Stomach (tissue), 9 donors: Measurements from ENCODE around the gene PIM1. TPM values are rescaled to one million over a fixed set of nuclear protein-coding genes. Genes with fewer than 3 reads are reported as not detected.
A peak's percentile ranks its signal among the peaks of the same experiment; 100 is the strongest.

Source experiments
- DNase-seq, 2 donors: peaks; one replicate each; pipeline versions ENCODE4 v3.0.0 to v3.0.0-alpha.2; 2013 to 2019
- H3K27ac ChIP-seq, 5 donors: fragments of 200-600 bp in 4 of 5; sonication (generic) in 4 of 5; one replicate each; pipeline ENCODE4 v1.5.1; 2013 to 2019; ENCODE audit warnings: mild to moderate bottlenecking in 1 of 5, moderate library complexity in 1 of 5
- H3K27me3 ChIP-seq, 3 donors: fragments of 200-600 bp; sonication (generic); one replicate each; pipeline ENCODE4 v1.5.1; 2017 to 2019; ENCODE audit warnings: mixed run types in 1 of 3
- H3K36me3 ChIP-seq, 4 donors: fragments of 200-600 bp; sonication (generic); 1 replicate in 3 of 4; 2 replicates in 1 of 4; pipeline ENCODE4 v1.5.1; 2016 to 2019
- H3K4me1 ChIP-seq, 4 donors: fragments of 200-600 bp; sonication (generic); one replicate each; pipeline ENCODE4 v1.5.1; 2016 to 2019
- H3K4me3 ChIP-seq, 4 donors: fragments of 200-600 bp; sonication (generic) in 3 of 4; one replicate each; pipeline ENCODE4 v1.5.1; 2016 to 2019; ENCODE audit warnings: mild to moderate bottlenecking in 1 of 4
- H3K9me3 ChIP-seq, 4 donors: fragments of 200-600 bp; sonication (generic); one replicate each; pipeline ENCODE4 v1.5.1; 2016 to 2019
- EP300 ChIP-seq: sonication (generic); formaldehyde crosslinking; IDR thresholded peaks from one replicate; pipeline ENCODE4 v1.6.1; 2017; ENCODE audit warnings: antibody characterized with exemption
- POLR2A ChIP-seq, 4 donors: fragments of 450-650 bp; IDR thresholded peaks; one replicate each; pipeline ENCODE4 v1.6.1; 2016; ENCODE audit warnings: antibody characterized with exemption in 4 of 4, control low read depth in 2 of 4, mild to moderate bottlenecking in 1 of 4, moderate library complexity in 1 of 4
- POLR2AphosphoS5 ChIP-seq, 3 donors: sonication (generic); formaldehyde crosslinking; IDR thresholded peaks; one replicate each; pipeline ENCODE4 v1.6.1; 2016; ENCODE audit warnings: antibody characterized with exemption in 3 of 3
- WGBS, 5 donors: extraction: QIAGEN DNeasy Blood & Tissue Kit in 3 of 5; methylation state at CpG; one replicate each; pipeline versions ENCODE4 v1.1.5 to v1.1.7; 2013 to 2018; 5-methylcytosine and 5-hydroxymethylcytosine counted together
- intact Hi-C: fragments of 100-400 bp; cut with DNase I; formaldehyde crosslinking; loops from one replicate; pipeline ENCODE4 v1.15.1; 2023; ENCODE audit warnings: low total_unique reads
- polyA plus RNA-seq, 3 donors: library from polyadenylated mRNA; stranded (reverse); fragments of 200-250 nt; gene quantifications; one replicate each; pipeline ENCODE4 v1.2.3, GENCODE V29; 2013
- total RNA-seq, 5 donors: library from RNA; depleted of rRNA; stranded (reverse); fragments of >200 nt; gene quantifications; one replicate each; pipeline versions ENCODE4 v1.1.0 to v1.2.3, GENCODE V29; 2014 to 2016
- TF ChIP-seq, protein P1 (sequence below), 7 experiments: fragments of 450-650 bp in 4 of 7; fragments of 200-600 bp in 3 of 7; sonication (generic) in 3 of 7; IDR thresholded peaks; one replicate each; pipeline ENCODE4 v1.5.1; 2016 to 2019; ENCODE audit warnings: antibody characterized with exemption in 7 of 7, control low read depth in 2 of 7, mild to moderate bottlenecking in 1 of 7
- donor health status: healthy with polysubstance abuse.
- donor health status: Bipolar disorder and iron deficiency.
- donor health status: healthy.

Gene PIM1
- total and polyA plus RNA-seq, 8 donors, result 9.8 to 59.1 (median 22.6) TPM

DNA sequence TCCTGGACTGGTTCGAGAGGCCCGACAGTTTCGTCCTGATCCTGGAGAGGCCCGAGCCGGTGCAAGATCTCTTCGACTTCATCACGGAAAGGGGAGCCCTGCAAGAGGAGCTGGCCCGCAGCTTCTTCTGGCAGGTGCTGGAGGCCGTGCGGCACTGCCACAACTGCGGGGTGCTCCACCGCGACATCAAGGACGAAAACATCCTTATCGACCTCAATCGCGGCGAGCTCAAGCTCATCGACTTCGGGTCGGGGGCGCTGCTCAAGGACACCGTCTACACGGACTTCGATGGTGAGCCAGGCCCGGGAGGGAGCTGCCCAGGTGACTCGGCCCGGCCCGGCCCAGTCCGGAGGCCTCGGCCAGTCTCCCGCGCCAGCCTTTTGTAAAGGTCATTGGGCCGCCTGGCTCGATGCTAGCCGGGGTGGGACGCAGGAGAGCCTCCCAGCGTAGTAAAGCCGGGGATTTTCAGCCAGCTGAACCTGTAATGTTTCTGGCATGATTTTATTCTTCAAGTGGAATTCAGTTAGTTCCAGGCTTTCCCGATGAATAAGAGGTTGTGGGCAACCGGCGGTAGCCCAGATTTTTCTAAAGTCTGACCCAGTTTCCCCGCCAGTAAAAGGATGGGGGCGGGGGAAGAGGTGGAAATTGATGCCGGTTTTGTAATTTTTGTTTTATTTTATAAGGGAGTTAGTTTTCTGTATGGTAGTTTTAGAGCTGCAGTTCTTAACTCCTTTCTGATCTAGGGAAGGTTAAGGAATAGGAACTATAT lies 1.4 kb downstream of the PIM1 start:
- Histone ChIP-seq H3K4me3 (peak overlapping the region; percentile 83 to 96 (median 92)), H3K9me3 (no peaks in the 10 kb centered on the region), H3K27me3 (no peaks in the 10 kb centered on the region), H3K36me3 (peaks cover 31 to 40% (median 38%) of the 10 kb centered on the region in 4 donors), H3K27ac (peak overlapping the region; percentile 94 to 99 (median 96)), H3K4me1 (peaks cover 14 to 56% (median 45%) of the 10 kb centered on the region in 4 donors)
- peak; percentile 51 to 70 for DNase-seq
- TF ChIP-seq POLR2AphosphoS5 (IDR thresholded peaks at IDR 0.05) (peak in 1 of 3 donors; percentile 17), POLR2A (IDR thresholded peaks at IDR 0.05) (no peak), EP300 (no peak)
- TF ChIP-seq, protein P1, sequence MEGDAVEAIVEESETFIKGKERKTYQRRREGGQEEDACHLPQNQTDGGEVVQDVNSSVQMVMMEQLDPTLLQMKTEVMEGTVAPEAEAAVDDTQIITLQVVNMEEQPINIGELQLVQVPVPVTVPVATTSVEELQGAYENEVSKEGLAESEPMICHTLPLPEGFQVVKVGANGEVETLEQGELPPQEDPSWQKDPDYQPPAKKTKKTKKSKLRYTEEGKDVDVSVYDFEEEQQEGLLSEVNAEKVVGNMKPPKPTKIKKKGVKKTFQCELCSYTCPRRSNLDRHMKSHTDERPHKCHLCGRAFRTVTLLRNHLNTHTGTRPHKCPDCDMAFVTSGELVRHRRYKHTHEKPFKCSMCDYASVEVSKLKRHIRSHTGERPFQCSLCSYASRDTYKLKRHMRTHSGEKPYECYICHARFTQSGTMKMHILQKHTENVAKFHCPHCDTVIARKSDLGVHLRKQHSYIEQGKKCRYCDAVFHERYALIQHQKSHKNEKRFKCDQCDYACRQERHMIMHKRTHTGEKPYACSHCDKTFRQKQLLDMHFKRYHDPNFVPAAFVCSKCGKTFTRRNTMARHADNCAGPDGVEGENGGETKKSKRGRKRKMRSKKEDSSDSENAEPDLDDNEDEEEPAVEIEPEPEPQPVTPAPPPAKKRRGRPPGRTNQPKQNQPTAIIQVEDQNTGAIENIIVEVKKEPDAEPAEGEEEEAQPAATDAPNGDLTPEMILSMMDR (IDR thresholded peaks at IDR 0.05), result no peak
- intact Hi-C loops, result no loop called here
- 0 to 2% (median 1%) methylated on average over 22 to 45 of the region's 45 CpGs for WGBS, 5 donors

DNA sequence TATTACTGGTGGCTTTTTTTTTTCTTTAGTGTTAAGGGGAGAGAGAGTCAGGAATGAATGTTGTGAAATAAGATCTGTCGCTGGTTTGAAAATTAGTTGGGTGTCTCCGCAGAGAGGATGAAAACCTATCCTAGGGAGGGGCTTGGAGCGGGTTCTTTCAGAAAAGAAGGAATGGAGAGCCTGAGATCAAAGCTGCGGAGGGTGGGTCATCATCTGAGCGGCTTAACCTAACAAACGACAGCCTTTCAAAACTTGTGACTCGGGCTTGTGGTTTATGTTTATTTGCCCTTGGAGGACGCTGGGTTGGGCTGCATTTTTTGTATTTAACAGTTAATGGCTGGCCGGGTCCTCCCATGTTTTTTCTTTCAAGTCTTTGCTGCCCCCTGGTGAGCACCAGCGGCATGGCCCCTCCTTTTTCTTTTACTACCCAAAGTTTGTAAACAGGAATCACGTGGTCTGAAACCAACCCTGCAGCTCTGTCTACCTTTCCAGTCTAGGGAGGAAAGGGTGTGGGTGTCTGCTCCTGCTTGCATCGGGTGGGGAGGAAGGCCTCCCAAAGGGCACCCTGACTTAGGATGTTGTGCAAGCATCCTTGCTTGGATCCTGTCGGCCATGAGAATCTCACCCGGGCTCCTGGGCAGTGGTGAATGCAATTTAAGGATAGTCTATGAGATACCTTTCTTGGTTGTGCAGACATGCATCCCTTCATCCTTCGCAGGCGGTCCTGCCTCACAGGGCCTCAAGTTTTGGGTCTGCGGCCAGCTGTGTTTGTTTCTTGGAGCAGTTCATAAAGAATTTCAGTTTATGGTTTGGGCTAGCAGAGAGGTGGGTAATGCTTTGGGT lies 2.2 kb downstream of the PIM1 start:
- intact Hi-C loops, result loop anchor here (2.0 kb wide), 1 partner anchor 121 kb away; no protein-coding TSS in a partner anchor
- Histone ChIP-seq H3K36me3 (peaks cover 31 to 40% (median 38%) of the 10 kb centered on the region in 4 donors), H3K4me1 (peaks cover 14 to 64% (median 45%) of the 10 kb centered on the region in 4 donors), H3K27me3 (no peaks in the 10 kb centered on the region), H3K9me3 (no peaks in the 10 kb centered on the region), H3K27ac (peak overlapping the region; percentile 84 to 99 (median 95)), H3K4me3 (peak overlapping the region; percentile 83 to 96 (median 92))
- TF ChIP-seq EP300, result no peak
- TF ChIP-seq, protein P1 (IDR thresholded peaks at IDR 0.05), result peak in 6 of 7 experiments; percentile 77 to 99 (median 96)
- peak; percentile 45 to 82 (median 76) for TF ChIP-seq POLR2AphosphoS5 (IDR thresholded peaks at IDR 0.05)
- WGBS, 5 donors, result 9 to 12% (median 11%) methylated on average over 17 of the region's 17 CpGs
- peak; percentile 94 to 95 for DNase-seq

DNA sequence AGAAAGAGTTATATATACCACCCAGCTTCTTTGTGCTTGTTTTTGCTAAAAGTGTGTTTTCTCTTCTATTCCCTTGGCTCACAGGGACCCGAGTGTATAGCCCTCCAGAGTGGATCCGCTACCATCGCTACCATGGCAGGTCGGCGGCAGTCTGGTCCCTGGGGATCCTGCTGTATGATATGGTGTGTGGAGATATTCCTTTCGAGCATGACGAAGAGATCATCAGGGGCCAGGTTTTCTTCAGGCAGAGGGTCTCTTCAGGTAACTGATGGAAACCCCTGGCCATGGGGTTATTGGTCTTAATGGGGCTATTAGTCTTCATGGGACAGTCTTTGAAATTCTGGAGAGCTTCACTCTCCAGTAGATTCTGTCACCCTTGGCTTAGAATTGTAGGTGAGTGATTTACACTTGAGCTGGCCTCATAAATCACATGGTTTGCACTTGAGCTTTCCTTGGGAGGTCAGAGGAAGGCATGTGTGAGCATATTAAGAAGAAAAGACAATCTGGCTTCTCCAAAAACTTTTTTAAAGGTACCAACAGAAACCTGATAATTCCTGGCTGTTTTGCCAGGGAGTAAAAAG lies 3.0 kb downstream of the PIM1 start:
- WGBS, 5 donors, result 80 to 89% (median 88%) methylated on average over 7 of the region's 7 CpGs
- Histone ChIP-seq H3K9me3 (no peaks in the 10 kb centered on the region), H3K36me3 (peaks cover 31 to 40% (median 38%) of the 10 kb centered on the region in 4 donors), H3K27me3 (no peaks in the 10 kb centered on the region), H3K4me1 (peaks cover 14 to 68% (median 45%) of the 10 kb centered on the region in 4 donors), H3K27ac (peak overlapping the region in 4 of 5 donors; percentile 94 to 99 (median 96)), H3K4me3 (peak overlapping the region; percentile 83 to 96 (median 92))
- no peak for DNase-seq
- TF ChIP-seq EP300, result no peak
- no peak for TF ChIP-seq POLR2A (IDR thresholded peaks at IDR 0.05)
- TF ChIP-seq POLR2AphosphoS5 (IDR thresholded peaks at IDR 0.05), result no peak
- TF ChIP-seq, protein P1 (IDR thresholded peaks at IDR 0.05), result no peak
- intact Hi-C loops, result loop anchor here (2.0 kb wide), 1 partner anchor 122 kb away; no protein-coding TSS in a partner anchor
